HCT116 (cell line): ENCODE data around the gene ERLEC1. TPM values are rescaled to one million over a fixed set of nuclear protein-coding genes. Genes with fewer than 3 reads are reported as not detected.

Experiments used
- ATAC-seq: fragments of 200-7000 bp; cut with Tn5 transposase; 2 replicates; pipeline ENCODE4 v1.9.1; 2020; ENCODE audit warnings: mild to moderate bottlenecking, moderate library complexity
- BruUV-seq: library from RNA; stranded (reverse); fragments of 400-500 nt; replicated peaks from 2 replicates; lab custom pipeline; 2021; lab: Mats Ljungman, UMichigan
- CTCF ChIA-PET: fragments of 300-600 bp; sonication (Branson Sonifier 250); formaldehyde crosslinking; loops from one replicate; lab custom pipeline; 2021; ENCODE audit warnings: antibody characterized with exemption; lab: Charles Lee
- POLR2A ChIA-PET: fragments of 300-600, 350-600 bp; sonication (Branson Sonifier 250); formaldehyde crosslinking; loops from one replicate; lab custom pipeline; 2021; ENCODE audit warnings: antibody characterized with exemption; lab: Charles Lee
- RAD21 ChIA-PET, 2 experiments: fragments of 300-600 bp; sonication (Branson Sonifier 250); formaldehyde crosslinking; loops; one replicate each; lab custom pipeline; 2023; ENCODE audit warnings: low total read pairs in 2 of 2; ENCODE audit not compliant: uncharacterized antibody in 2 of 2, unreplicated experiment in 2 of 2, low non-redundant PET in 1 of 2; lab: Charles Lee
- DNase-seq: peaks from one replicate; pipeline ENCODE4 v3.0.0-alpha.2; 2010; ENCODE audit warnings: low read depth, low spot score
- H2AFZ ChIP-seq: fragments of 200-600 bp; shearing (Covaris generic), sonication (generic); 2 replicates; pipeline ENCODE4 v1.6.1; 2017; ENCODE audit warnings: low read depth, mixed run types, mixed read lengths, antibody characterized with exemption, low read length; ENCODE audit not compliant: poor library complexity, severe bottlenecking
- H3K27ac ChIP-seq: 2 replicates; pipeline ENCODE4 v1.5.1; 2012; ENCODE audit warnings: low read depth, low read length
- H3K27me3 ChIP-seq: fragments of 200-600 bp; sonication (generic); 2 replicates; pipeline ENCODE4 v1.6.1; 2016; ENCODE audit warnings: mixed run types, low read length, mixed read lengths; ENCODE audit not compliant: insufficient read depth
- H3K36me3 ChIP-seq, 2 experiments: fragments of 200-500 bp in 1 of 2; fragments of 200-600 bp in 1 of 2; sonication (Bioruptor generic) in 1 of 2; sonication (generic) in 1 of 2; 2 replicates each; pipeline versions ENCODE4 v1.5.1 to v1.6.1; 2014 to 2016; ENCODE audit warnings: low read length in 2 of 2, inconsistent platforms in 1 of 2, mixed read lengths in 1 of 2, mixed run types in 1 of 2; ENCODE audit not compliant: insufficient read depth in 2 of 2, control insufficient read depth in 1 of 2
- H3K4me1 ChIP-seq, 2 experiments: fragments of 200-600 bp in 1 of 2; sonication (generic) in 1 of 2; 2 replicates each; pipeline versions ENCODE4 v1.5.1 to v1.6.1; 2012 to 2017; ENCODE audit warnings: low read length in 2 of 2, inconsistent platforms in 1 of 2, mild to moderate bottlenecking in 1 of 2, mixed read lengths in 1 of 2, mixed run types in 1 of 2, moderate library complexity in 1 of 2; ENCODE audit not compliant: insufficient read depth in 2 of 2, control insufficient read depth in 1 of 2
- H3K4me2 ChIP-seq: fragments of 200-600 bp; sonication (generic); 2 replicates; pipeline ENCODE4 v1.6.1; 2017; ENCODE audit warnings: mixed run types, low read length, mixed read lengths
- H3K4me3 ChIP-seq, 2 experiments: fragments of 200-600 bp in 1 of 2; sonication (generic) in 1 of 2; replicated peaks in 1 of 2; 2 replicates each; pipeline ENCODE4 v1.5.1; 2011 to 2016; ENCODE audit warnings: low read length in 2 of 2, control low read depth in 1 of 2, low read depth in 1 of 2, mild to moderate bottlenecking in 1 of 2, mixed read lengths in 1 of 2, mixed run types in 1 of 2
- H3K79me2 ChIP-seq: fragments of 200-600 bp; sonication (generic); 2 replicates; pipeline ENCODE4 v1.6.1; 2017; ENCODE audit warnings: mild to moderate bottlenecking, mixed run types, low read length, moderate library complexity, mixed read lengths; ENCODE audit not compliant: insufficient read depth
- H3K9ac ChIP-seq: fragments of 200-600 bp; sonication (generic); 2 replicates; pipeline ENCODE4 v1.6.1; 2016; ENCODE audit warnings: low read length, mixed read lengths
- H3K9me2 ChIP-seq: fragments of 200-600 bp; sonication (generic), shearing (Covaris generic); 2 replicates; pipeline ENCODE4 v1.6.1; 2017; ENCODE audit warnings: mixed run types, mild to moderate bottlenecking, moderate library complexity; ENCODE audit not compliant: insufficient read depth
- H3K9me3 ChIP-seq, 2 experiments: fragments of 200-500 bp in 1 of 2; fragments of 200-600 bp in 1 of 2; sonication (Bioruptor generic) in 1 of 2; sonication (generic) in 1 of 2; 2 replicates each; pipeline ENCODE4 v1.6.1; 2014 to 2017; ENCODE audit warnings: low read length in 2 of 2, mixed read lengths in 2 of 2, inconsistent platforms in 1 of 2, low read depth in 1 of 2, mild to moderate bottlenecking in 1 of 2, mixed run types in 1 of 2, moderate library complexity in 1 of 2; ENCODE audit not compliant: control insufficient read depth in 1 of 2, insufficient read depth in 1 of 2
- H4K20me1 ChIP-seq: fragments of 200-600 bp; sonication (generic), shearing (Covaris generic); 2 replicates; pipeline ENCODE4 v1.6.1; 2017; ENCODE audit warnings: mixed run types, mild to moderate bottlenecking, moderate library complexity; ENCODE audit not compliant: insufficient read depth
- CBX3 ChIP-seq: IDR thresholded peaks from 2 replicates; pipeline ENCODE4 v1.6.1; 2012; ENCODE audit warnings: low read depth
- CEBPB ChIP-seq: IDR thresholded peaks from 2 replicates; pipeline ENCODE4 v1.6.1; 2012; ENCODE audit warnings: low read depth
- ELF1 ChIP-seq: IDR thresholded peaks from 2 replicates; pipeline ENCODE4 v1.6.1; 2012; ENCODE audit warnings: low read depth, borderline replicate concordance
- EZH2phosphoT487 ChIP-seq: fragments of 200-600 bp; IDR thresholded peaks from 2 replicates; pipeline ENCODE4 v1.6.1; 2018; ENCODE audit warnings: antibody characterized with exemption, borderline replicate concordance
- FOSL1 ChIP-seq: IDR thresholded peaks from 2 replicates; pipeline ENCODE4 v1.6.1; 2012; ENCODE audit warnings: low read depth
- JUND ChIP-seq: IDR thresholded peaks from 2 replicates; pipeline ENCODE4 v1.6.1; 2012
- POLR2A ChIP-seq: IDR thresholded peaks from 2 replicates; pipeline ENCODE4 v1.7.0; 2011; ENCODE audit warnings: borderline replicate concordance; ENCODE audit not compliant: insufficient read depth, insufficient read length; ENCODE audit errors: extremely low read depth
- POLR2AphosphoS5 ChIP-seq: IDR thresholded peaks from 2 replicates; pipeline ENCODE4 v1.6.1; 2011; ENCODE audit warnings: mild to moderate bottlenecking, low read depth, low read length, moderate library complexity
- RAD21 ChIP-seq: IDR thresholded peaks from 2 replicates; pipeline ENCODE4 v1.6.1; 2012; ENCODE audit warnings: low read depth, mild to moderate bottlenecking
- SIN3A ChIP-seq: IDR thresholded peaks from 2 replicates; pipeline ENCODE4 v1.6.1; 2012; ENCODE audit warnings: low read depth
- SP1 ChIP-seq: IDR thresholded peaks from 2 replicates; pipeline ENCODE4 v1.6.1; 2012; ENCODE audit warnings: low read depth
- SRF ChIP-seq: IDR thresholded peaks from 2 replicates; pipeline ENCODE4 v1.6.1; 2012; ENCODE audit warnings: low read depth
- TCF7L2 ChIP-seq: IDR thresholded peaks from 2 replicates; pipeline ENCODE4 v1.7.0; 2011; ENCODE audit warnings: borderline replicate concordance, inconsistent platforms; ENCODE audit not compliant: insufficient read depth, insufficient read length; ENCODE audit errors: extremely low read depth
- YY1 ChIP-seq: IDR thresholded peaks from 2 replicates; pipeline ENCODE4 v1.6.1; 2011; ENCODE audit warnings: low read length, low read depth, moderate library complexity, mild to moderate bottlenecking; ENCODE audit not compliant: insufficient replicate concordance; ENCODE audit errors: extremely low read depth
- ZFX ChIP-seq: fragments of 450-650 bp; IDR thresholded peaks from 2 replicates; pipeline ENCODE4 v1.6.1; 2017
- ZNF274 ChIP-seq: fragments of 200-500 bp; sonication (Bioruptor generic); IDR thresholded peaks from 2 replicates; pipeline ENCODE4 v1.6.1; 2014; ENCODE audit warnings: mild to moderate bottlenecking, low read depth, low read length, inconsistent platforms
- intact Hi-C: fragments of 100-400 bp; cut with micrococcal nuclease; formaldehyde crosslinking; loops from 2 replicates; pipeline ENCODE4 v1.10.0; 2022
- total RNA-seq: library from RNA; stranded (reverse); gene quantifications from one replicate; pipeline ENCODE4 v1.2.1, GENCODE V29; 2021; ENCODE audit not compliant: unreplicated experiment
- TF ChIP-seq, protein P1 (sequence below): IDR thresholded peaks from 2 replicates; pipeline ENCODE4 v1.6.1; 2012; ENCODE audit warnings: low read depth
- TF ChIP-seq, protein P2 (sequence below): IDR thresholded peaks from 2 replicates; pipeline ENCODE4 v1.6.1; 2012

The ERLEC1 gene
- total RNA-seq, 1 experiment from 2014 or later: 26.9 TPM

- H3K36me3 ChIP-seq: no peaks in the 10 kb centered on the region
- ChIA-PET RAD21 (no interaction called here), POLR2A (no interaction called here), CTCF (no interaction called here)
- no peaks in the 10 kb centered on the region for H4K20me1 ChIP-seq
- H3K79me2 ChIP-seq: no peaks in the 10 kb centered on the region
- no peak for ATAC-seq
- no peak for DNase-seq
- H3K27me3 ChIP-seq: no peaks in the 10 kb centered on the region
- TF ChIP-seq ELF1 (no peak), SIN3A (no peak), YY1 (no peak), TCF7L2 (no peak), CEBPB (no peak), ZNF274 (no peak), POLR2AphosphoS5 (no peak), RAD21 (no peak), SP1 (no peak), SRF (no peak), FOSL1 (no peak), ZFX (no peak), CBX3 (no peak), POLR2A (no peak), EZH2phosphoT487 (no peak), JUND (no peak)
- TF ChIP-seq, protein P1, sequence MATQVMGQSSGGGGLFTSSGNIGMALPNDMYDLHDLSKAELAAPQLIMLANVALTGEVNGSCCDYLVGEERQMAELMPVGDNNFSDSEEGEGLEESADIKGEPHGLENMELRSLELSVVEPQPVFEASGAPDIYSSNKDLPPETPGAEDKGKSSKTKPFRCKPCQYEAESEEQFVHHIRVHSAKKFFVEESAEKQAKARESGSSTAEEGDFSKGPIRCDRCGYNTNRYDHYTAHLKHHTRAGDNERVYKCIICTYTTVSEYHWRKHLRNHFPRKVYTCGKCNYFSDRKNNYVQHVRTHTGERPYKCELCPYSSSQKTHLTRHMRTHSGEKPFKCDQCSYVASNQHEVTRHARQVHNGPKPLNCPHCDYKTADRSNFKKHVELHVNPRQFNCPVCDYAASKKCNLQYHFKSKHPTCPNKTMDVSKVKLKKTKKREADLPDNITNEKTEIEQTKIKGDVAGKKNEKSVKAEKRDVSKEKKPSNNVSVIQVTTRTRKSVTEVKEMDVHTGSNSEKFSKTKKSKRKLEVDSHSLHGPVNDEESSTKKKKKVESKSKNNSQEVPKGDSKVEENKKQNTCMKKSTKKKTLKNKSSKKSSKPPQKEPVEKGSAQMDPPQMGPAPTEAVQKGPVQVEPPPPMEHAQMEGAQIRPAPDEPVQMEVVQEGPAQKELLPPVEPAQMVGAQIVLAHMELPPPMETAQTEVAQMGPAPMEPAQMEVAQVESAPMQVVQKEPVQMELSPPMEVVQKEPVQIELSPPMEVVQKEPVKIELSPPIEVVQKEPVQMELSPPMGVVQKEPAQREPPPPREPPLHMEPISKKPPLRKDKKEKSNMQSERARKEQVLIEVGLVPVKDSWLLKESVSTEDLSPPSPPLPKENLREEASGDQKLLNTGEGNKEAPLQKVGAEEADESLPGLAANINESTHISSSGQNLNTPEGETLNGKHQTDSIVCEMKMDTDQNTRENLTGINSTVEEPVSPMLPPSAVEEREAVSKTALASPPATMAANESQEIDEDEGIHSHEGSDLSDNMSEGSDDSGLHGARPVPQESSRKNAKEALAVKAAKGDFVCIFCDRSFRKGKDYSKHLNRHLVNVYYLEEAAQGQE: no peak
- TF ChIP-seq, protein P2, sequence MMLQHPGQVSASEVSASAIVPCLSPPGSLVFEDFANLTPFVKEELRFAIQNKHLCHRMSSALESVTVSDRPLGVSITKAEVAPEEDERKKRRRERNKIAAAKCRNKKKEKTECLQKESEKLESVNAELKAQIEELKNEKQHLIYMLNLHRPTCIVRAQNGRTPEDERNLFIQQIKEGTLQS: no peak
- H2AFZ ChIP-seq: no peak overlapping the region
- no peak overlapping the region for H3K27ac ChIP-seq
- no peak overlapping the region for H3K9ac ChIP-seq
- H3K4me3 ChIP-seq: no peak overlapping the region
- intact Hi-C loops: no loop called here
- no peaks in the 10 kb centered on the region for H3K9me3 ChIP-seq
- no TSS peak for BruUV-seq
- no peaks in the 10 kb centered on the region for H3K4me1 ChIP-seq
- H3K4me2 ChIP-seq: no peak overlapping the region
- H3K9me2 ChIP-seq: no peaks in the 10 kb centered on the region
Measured at GRCh38 chr2:53842891-53843290, 56.0 kb downstream of the ERLEC1 start.
